ENCODE results near the gene MED27.

Gene MED27

GRCh38 chr9:132079391-132080091, at the start of gene MED27:
TSS of gene MED27 (minus strand) at chr9:132079867. CDS start at chr9:132079844, 23 bp downstream.
- peak; percentile 87 to 93 for DNase-seq

GRCh38 chr9:132127888-132128534, 48.3 kb upstream of the MED27 start:
- DNase-seq: no peak

GRCh38 chr9:132126680-132127236, 47.1 kb upstream of the MED27 start:
- no peak for DNase-seq

GRCh38 chr9:132125944-132126679, 46.4 kb upstream of the MED27 start:
- peak; percentile 7 to 35 for DNase-seq

- no peak for DNase-seq
These were observed 45.7 kb upstream of the MED27 start for GRCh38 chr9:132125361-132125760.

GRCh38 chr9:132124800-132125199, 45.1 kb upstream of the MED27 start:
- no peak for DNase-seq

GRCh38 chr9:132121021-132121420, 41.4 kb upstream of the MED27 start:
- DNase-seq: no peak

GRCh38 chr9:132117694-132118093, 38.0 kb upstream of the MED27 start:
- DNase-seq: no peak

- DNase-seq: no peak
These were observed 36.9 kb upstream of the MED27 start for GRCh38 chr9:132116583-132116982.

- peak in 1 of 2 experiments; percentile 42 for DNase-seq
These were observed 34.5 kb upstream of the MED27 start for GRCh38 chr9:132114102-132114707.

GRCh38 chr9:132109291-132109690, 29.6 kb upstream of the MED27 start:
- DNase-seq: no peak

GRCh38 chr9:132108728-132109127, 29.1 kb upstream of the MED27 start:
- DNase-seq: no peak

GRCh38 chr9:132099741-132100407, 20.2 kb upstream of the MED27 start:
- DNase-seq: no peak

- DNase-seq: no peak
These were observed 19.5 kb upstream of the MED27 start for GRCh38 chr9:132099167-132099566.

- no peak for DNase-seq
These were observed 14.7 kb upstream of the MED27 start for GRCh38 chr9:132094314-132094791.

- DNase-seq: no peak
These were observed 11.1 kb upstream of the MED27 start for GRCh38 chr9:132090771-132091170.

- no peak for DNase-seq
These were observed 7.9 kb upstream of the MED27 start for GRCh38 chr9:132087438-132088030.

GRCh38 chr9:132082188-132082587, 2.5 kb upstream of the MED27 start:
- DNase-seq: no peak

- peak in 1 of 2 experiments; percentile 3 for DNase-seq
These were observed 839 bp downstream of the MED27 start for GRCh38 chr9:132078699-132079356.

- peak; percentile 13 to 27 for DNase-seq
These were observed 1.6 kb downstream of the MED27 start for GRCh38 chr9:132077881-132078698.
